ENCODE measurements around the gene SAFB.

SAFB gene

GRCh38 chr19:5664515-5664914 is 41.6 kb downstream of the SAFB start:
- no peak for DNase-seq (ENCODE audit: low read depth in 2 of 3, low spot score in 2 of 3)

GRCh38 chr19:5665781-5666513 is 43.1 kb downstream of the SAFB start:
- DNase-seq (ENCODE audit: low read depth in 2 of 3, low spot score in 2 of 3), result no peak

GRCh38 chr19:5666921-5667610 is 44.2 kb downstream of the SAFB start:
- DNase-seq (ENCODE audit: low read depth in 2 of 3, low spot score in 2 of 3), result no peak

GRCh38 chr19:5667751-5668271 is 44.9 kb downstream of the SAFB start:
- DNase-seq (ENCODE audit: low read depth in 2 of 3, low spot score in 2 of 3), result no peak

GRCh38 chr19:5669212-5669611 is 46.3 kb downstream of the SAFB start:
- DNase-seq (ENCODE audit: low read depth in 2 of 3, low spot score in 2 of 3), result no peak

- no peak for DNase-seq (ENCODE audit: low read depth in 2 of 3, low spot score in 2 of 3)
Observed at GRCh38 chr19:5671600-5671999, 48.7 kb downstream of the SAFB start.

- DNase-seq (ENCODE audit: low read depth in 2 of 3, low spot score in 2 of 3), result no peak
Observed at GRCh38 chr19:5672708-5673459, 50.0 kb downstream of the SAFB start.

GRCh38 chr19:5673752-5674151 is 50.9 kb downstream of the SAFB start:
- no peak for DNase-seq (ENCODE audit: low read depth in 2 of 3, low spot score in 2 of 3)

GRCh38 chr19:5674714-5675113 is 51.8 kb downstream of the SAFB start:
- no peak for DNase-seq (ENCODE audit: low read depth in 2 of 3, low spot score in 2 of 3)

- no peak for DNase-seq (ENCODE audit: low read depth in 2 of 3, low spot score in 2 of 3)
Observed at GRCh38 chr19:5676105-5676771, 53.4 kb downstream of the SAFB start.

GRCh38 chr19:5676772-5677105 is 53.9 kb downstream of the SAFB start:
- no peak for DNase-seq (ENCODE audit: low read depth in 2 of 3, low spot score in 2 of 3)

- DNase-seq (ENCODE audit: low read depth in 2 of 3, low spot score in 2 of 3), result no peak
Observed at GRCh38 chr19:5677136-5677535, 54.3 kb downstream of the SAFB start.

GRCh38 chr19:5677580-5677979 is 54.7 kb downstream of the SAFB start:
- DNase-seq (ENCODE audit: low read depth in 2 of 3, low spot score in 2 of 3), result no peak

- DNase-seq (ENCODE audit: low read depth in 2 of 3, low spot score in 2 of 3), result no peak
Observed at GRCh38 chr19:5678071-5678718, 55.3 kb downstream of the SAFB start.

GRCh38 chr19:5679289-5680083 is 56.6 kb downstream of the SAFB start:
- DNase-seq (ENCODE audit: low read depth in 2 of 3, low spot score in 2 of 3), result no peak

GRCh38 chr19:5680084-5680436 is 57.2 kb downstream of the SAFB start:
- DNase-seq (ENCODE audit: low read depth in 2 of 3, low spot score in 2 of 3), result no peak

- peak; percentile 90 to 95 (median 93) for DNase-seq (ENCODE audit: low read depth in 2 of 3, low spot score in 2 of 3)
Observed at GRCh38 chr19:5680437-5681368, 57.8 kb downstream of the SAFB start, which contains the start of the genes HSD11B1L and MICOS13. HSD11B1L (plus strand) TSS chr19:5681027; CDS start chr19:5684833, 3,806 bp downstream. MICOS13 (minus strand) TSS chr19:5680516; CDS start chr19:5680486, 30 bp downstream.

- no peak for DNase-seq (ENCODE audit: low read depth in 2 of 3, low spot score in 2 of 3)
Observed at GRCh38 chr19:5681391-5682106, 58.7 kb downstream of the SAFB start.
